HG03060 (cell line): Measurements from ENCODE around the gene REL.

Source experiments
- ATAC-seq: cut with Tn5 transposase; IDR thresholded peaks from one replicate; pipeline ENCODE4 v1.9.1; 2021; ENCODE audit warnings: low read depth, moderate number of reproducible peaks; ENCODE audit not compliant: unreplicated experiment

The REL gene

GRCh38 chr2:60961457-60961856 is 80.1 kb downstream of the REL start:
- no peak for ATAC-seq

- no peak for ATAC-seq
Measured at GRCh38 chr2:60962528-60962927, 81.2 kb downstream of the REL start.

- no peak for ATAC-seq
Measured at GRCh38 chr2:60963190-60963589, 81.8 kb downstream of the REL start.

GRCh38 chr2:60964651-60965498 is 83.5 kb downstream of the REL start:
- ATAC-seq = no peak

GRCh38 chr2:60965499-60965785 is 84.1 kb downstream of the REL start:
- no peak for ATAC-seq

- ATAC-seq = no peak
Measured at GRCh38 chr2:60966507-60967405, 85.4 kb downstream of the REL start.

GRCh38 chr2:60972889-60973656 is 91.7 kb downstream of the REL start:
- no peak for ATAC-seq

- no peak for ATAC-seq
Measured at GRCh38 chr2:60973705-60974104, 92.3 kb downstream of the REL start.

- no peak for ATAC-seq
Measured at GRCh38 chr2:60974652-60975051, 93.3 kb downstream of the REL start.
